ENCODE measurements around the gene FBXO44.

The FBXO44 gene

GRCh38 chr1:11690397-11691301 is 36.0 kb downstream of the FBXO44 start:
- peak in 1 of 14 donors; percentile 23 for DNase-seq

- DNase-seq = no peak
These were observed 36.7 kb downstream of the FBXO44 start, which contains the start of gene DRAXIN for GRCh38 chr1:11691302-11691914. Gene DRAXIN, plus strand, starts transcription at chr1:11691710. Its CDS starts 14,549 bp downstream, at chr1:11706259.

GRCh38 chr1:11691928-11692711 is 37.4 kb downstream of the FBXO44 start:
- DNase-seq = no peak

- DNase-seq = peak in 6 of 14 donors; percentile 11 to 59 (median 16)
These were observed 38.4 kb downstream of the FBXO44 start for GRCh38 chr1:11693024-11693590.

GRCh38 chr1:11693917-11694316 is 39.2 kb downstream of the FBXO44 start:
- no peak for DNase-seq

- DNase-seq = no peak
These were observed 41.2 kb downstream of the FBXO44 start for GRCh38 chr1:11695861-11696260.

GRCh38 chr1:11697188-11697892 is 42.7 kb downstream of the FBXO44 start:
- no peak for DNase-seq

GRCh38 chr1:11697893-11698210 is 43.2 kb downstream of the FBXO44 start:
- DNase-seq = no peak

GRCh38 chr1:11700601-11701467 is 46.2 kb downstream of the FBXO44 start:
- DNase-seq = peak in 1 of 14 donors; percentile 56

GRCh38 chr1:11701551-11701961 is 46.9 kb downstream of the FBXO44 start:
- DNase-seq = peak in 12 of 14 donors; percentile 35 to 96 (median 77)

- peak in 1 of 14 donors; percentile 37 for DNase-seq
These were observed 47.5 kb downstream of the FBXO44 start for GRCh38 chr1:11701981-11702803.

- DNase-seq = peak in 1 of 14 donors; percentile 7
These were observed 48.9 kb downstream of the FBXO44 start for GRCh38 chr1:11703357-11704193.

GRCh38 chr1:11704194-11704529 is 49.5 kb downstream of the FBXO44 start:
- peak in 1 of 14 donors; percentile 26 for DNase-seq

GRCh38 chr1:11704691-11705475 is 50.2 kb downstream of the FBXO44 start:
- DNase-seq = no peak

GRCh38 chr1:11705596-11705995 is 50.9 kb downstream of the FBXO44 start:
- no peak for DNase-seq

- DNase-seq = no peak
These were observed 51.6 kb downstream of the FBXO44 start for GRCh38 chr1:11706292-11706691.

GRCh38 chr1:11707621-11708276 is 53.1 kb downstream of the FBXO44 start:
- DNase-seq = peak in 4 of 14 donors; percentile 23 to 52 (median 33)
